Measurements from ENCODE around the gene PMIS2.

PMIS2 gene

GRCh38 chr19:35608251-35608650, 22.3 kb downstream of the PMIS2 start:
- no peak overlapping the region for H3K27ac ChIP-seq (ENCODE audit: low read depth, low read length, poor library complexity, severe bottlenecking)
- no peak for TF ChIP-seq EZH2 (IDR thresholded peaks at IDR 0.05; ENCODE audit: borderline replicate concordance, low read length)
- no peak for TF ChIP-seq CTCF (IDR thresholded peaks at IDR 0.05; ENCODE audit: low read length)
- no peaks in the 10 kb centered on the region for H3F3A ChIP-seq (ENCODE audit: insufficient read depth, low read length)
- peaks cover 3% of the 10 kb centered on the region; the same call in 1 of the 2 replicates for H3K9me3 ChIP-seq (ENCODE audit: low read length)
- no peak overlapping the region for H2AFZ ChIP-seq (ENCODE audit: low read length)
- no peaks in the 10 kb centered on the region for H3K9me2 ChIP-seq (ENCODE audit: low read depth, low read length)
- H3K9ac ChIP-seq (ENCODE audit: low read length), result no peak overlapping the region
- H3K36me3 ChIP-seq (ENCODE audit: insufficient read depth, low read length), result no peaks in the 10 kb centered on the region
- H3K4me1 ChIP-seq (ENCODE audit: insufficient read depth, low read length, severe bottlenecking), result peaks cover 27% of the 10 kb centered on the region
- H4K20me1 ChIP-seq (ENCODE audit: insufficient read depth, low read length), result no peaks in the 10 kb centered on the region
- H3K4me2 ChIP-seq (ENCODE audit: low read length), result no peak overlapping the region
- no peak overlapping the region for H3K4me3 ChIP-seq (ENCODE audit: low read depth, low read length, poor library complexity, severe bottlenecking)
- H3K27me3 ChIP-seq (ENCODE audit: insufficient read depth, low read length), result no peaks in the 10 kb centered on the region
- no peaks in the 10 kb centered on the region for H3K79me2 ChIP-seq (ENCODE audit: insufficient read depth, low read length)

GRCh38 chr19:35609851-35610353, 23.9 kb downstream of the PMIS2 start:
- Histone ChIP-seq H3K9ac (ENCODE audit: low read length) (no peak overlapping the region), H3K4me2 (ENCODE audit: low read length) (peak overlapping the region; percentile 40; the same call in 1 of the 2 replicates), H3K27me3 (ENCODE audit: insufficient read depth, low read length) (no peaks in the 10 kb centered on the region), H3K4me3 (ENCODE audit: low read depth, low read length, poor library complexity, severe bottlenecking) (no peak overlapping the region), H3K9me2 (ENCODE audit: low read depth, low read length) (no peaks in the 10 kb centered on the region), H3K79me2 (ENCODE audit: insufficient read depth, low read length) (no peaks in the 10 kb centered on the region), H4K20me1 (ENCODE audit: insufficient read depth, low read length) (no peaks in the 10 kb centered on the region), H3K9me3 (ENCODE audit: low read length) (peaks cover 3% of the 10 kb centered on the region; the same call in 1 of the 2 replicates), H3K27ac (ENCODE audit: low read depth, low read length, poor library complexity, severe bottlenecking) (peak overlapping the region; percentile 62), H3F3A (ENCODE audit: insufficient read depth, low read length) (no peaks in the 10 kb centered on the region), H3K4me1 (ENCODE audit: insufficient read depth, low read length, severe bottlenecking) (peaks cover 31% of the 10 kb centered on the region), H2AFZ (ENCODE audit: low read length) (no peak overlapping the region), H3K36me3 (ENCODE audit: insufficient read depth, low read length) (no peaks in the 10 kb centered on the region)
- TF ChIP-seq EZH2 (IDR thresholded peaks at IDR 0.05; ENCODE audit: borderline replicate concordance, low read length) (no peak), CTCF (IDR thresholded peaks at IDR 0.05; ENCODE audit: low read length) (no peak)

GRCh38 chr19:35612224-35612558, 26.2 kb downstream of the PMIS2 start:
- Histone ChIP-seq H3K27me3 (ENCODE audit: insufficient read depth, low read length) (no peaks in the 10 kb centered on the region), H3F3A (ENCODE audit: insufficient read depth, low read length) (no peaks in the 10 kb centered on the region), H4K20me1 (ENCODE audit: insufficient read depth, low read length) (no peaks in the 10 kb centered on the region), H3K9ac (ENCODE audit: low read length) (peak overlapping the region; percentile 93), H3K4me3 (ENCODE audit: low read depth, low read length, poor library complexity, severe bottlenecking) (peak overlapping the region; percentile 84), H3K4me1 (ENCODE audit: insufficient read depth, low read length, severe bottlenecking) (peaks cover 31% of the 10 kb centered on the region), H3K4me2 (ENCODE audit: low read length) (peak overlapping the region; percentile 96), H3K36me3 (ENCODE audit: insufficient read depth, low read length) (peaks cover 15% of the 10 kb centered on the region), H2AFZ (ENCODE audit: low read length) (peak overlapping the region; percentile 16), H3K79me2 (ENCODE audit: insufficient read depth, low read length) (no peaks in the 10 kb centered on the region), H3K9me3 (ENCODE audit: low read length) (peaks cover 3% of the 10 kb centered on the region; the same call in 1 of the 2 replicates), H3K9me2 (ENCODE audit: low read depth, low read length) (no peaks in the 10 kb centered on the region), H3K27ac (ENCODE audit: low read depth, low read length, poor library complexity, severe bottlenecking) (no peak overlapping the region)
- TF ChIP-seq EZH2 (IDR thresholded peaks at IDR 0.05; ENCODE audit: borderline replicate concordance, low read length) (no peak), CTCF (IDR thresholded peaks at IDR 0.05; ENCODE audit: low read length) (no peak)

All from OCI-LY1 (cell line).